A673 (cell line): ENCODE results near the gene MYT1. TPM values are rescaled to one million over a fixed set of nuclear protein-coding genes. Genes with fewer than 3 reads are reported as not detected.

ENCODE experiments used
- BruUV-seq: library from RNA; stranded (reverse); fragments of 400-500 nt; replicated peaks from 2 replicates; lab custom pipeline; 2021; lab: Mats Ljungman, UMichigan
- CTCF ChIA-PET: fragments of 300-600 bp; sonication (Branson Sonifier 250); formaldehyde crosslinking; loops from one replicate; lab custom pipeline; 2022; ENCODE audit warnings: antibody characterized with exemption; lab: Charles Lee
- POLR2A ChIA-PET: fragments of 300-600 bp; sonication (Branson Sonifier 250); formaldehyde crosslinking; loops from one replicate; lab custom pipeline; 2022; ENCODE audit warnings: antibody characterized with exemption; ENCODE audit not compliant: low non-redundant PET; lab: Charles Lee
- DNase-seq: peaks from one replicate; pipeline ENCODE4 v3.0.0-alpha.2; 2015; ENCODE audit warnings: low spot score
- H3K27ac ChIP-seq: fragments of 200-600 bp; sonication (generic); 2 replicates; pipeline ENCODE4 v1.5.1; 2016; ENCODE audit warnings: mixed run types, low read depth, mild to moderate bottlenecking, mixed read lengths, antibody characterized with exemption, low read length; ENCODE audit not compliant: poor library complexity, severe bottlenecking
- H3K27me3 ChIP-seq: fragments of 200-600 bp; sonication (generic); replicated peaks from 2 replicates; pipeline ENCODE4 v1.6.1; 2017; ENCODE audit warnings: mixed run types, low read depth, mild to moderate bottlenecking, mixed read lengths, antibody characterized with exemption, low read length; ENCODE audit not compliant: insufficient read depth, poor library complexity
- H3K36me3 ChIP-seq: fragments of 200-600 bp; sonication (generic); 2 replicates; pipeline ENCODE4 v1.6.1; 2016; ENCODE audit warnings: mixed run types, mild to moderate bottlenecking, mixed read lengths, antibody characterized with exemption, low read length; ENCODE audit not compliant: insufficient read depth, poor library complexity, severe bottlenecking
- H3K4me1 ChIP-seq: fragments of 200-600 bp; sonication (generic); 2 replicates; pipeline ENCODE4 v1.6.1; 2017; ENCODE audit warnings: mixed run types, mild to moderate bottlenecking, mixed read lengths, antibody characterized with exemption, low read length; ENCODE audit not compliant: insufficient read depth, poor library complexity, severe bottlenecking
- H3K4me3 ChIP-seq: fragments of 200-600 bp; sonication (generic); 2 replicates; pipeline ENCODE4 v1.5.1; 2016; ENCODE audit warnings: low read depth, mixed run types, mild to moderate bottlenecking, mixed read lengths, low read length; ENCODE audit not compliant: poor library complexity, severe bottlenecking
- H3K9me3 ChIP-seq: fragments of 200-600 bp; sonication (generic); 2 replicates; pipeline ENCODE4 v1.6.1; 2016; ENCODE audit warnings: mixed run types, low read depth, mild to moderate bottlenecking, mixed read lengths, antibody characterized with exemption, low read length; ENCODE audit not compliant: poor library complexity, severe bottlenecking
- CTCF ChIP-seq: fragments of 300-800, 200-600 bp; sonication (generic); conservative IDR thresholded peaks from 2 replicates; pipeline ENCODE4 v1.5.1; 2017; ENCODE audit warnings: low read depth, mild to moderate bottlenecking, antibody characterized with exemption, low read length, moderate library complexity, mixed read lengths
- EZH2 ChIP-seq: fragments of 200-600 bp; sonication (generic); IDR thresholded peaks from 2 replicates; pipeline ENCODE4 v1.6.1; 2017; ENCODE audit warnings: borderline replicate concordance, low read depth, mild to moderate bottlenecking, mixed read lengths, antibody characterized with exemption, low read length; ENCODE audit not compliant: poor library complexity, severe bottlenecking
- intact Hi-C: fragments of 100-400 bp; cut with micrococcal nuclease; formaldehyde crosslinking; loops from one replicate; pipeline ENCODE4 v1.10.0; 2022; ENCODE audit not compliant: unreplicated experiment
- total RNA-seq: library from RNA; stranded (reverse); gene quantifications from 2 replicates; pipeline ENCODE4 v1.2.3, GENCODE V29; 2021

Gene MYT1
- total RNA-seq, 1 experiment from 2014 or later, result not detected

- POLR2A ChIA-PET, result no interaction called here
- CTCF ChIA-PET, result no interaction called here
- BruUV-seq, result no TSS peak
- no peak overlapping the region for H3K27ac ChIP-seq
- no peak overlapping the region for H3K4me3 ChIP-seq
- no peaks in the 10 kb centered on the region for H3K4me1 ChIP-seq
- peaks cover 5% of the 10 kb centered on the region for H3K9me3 ChIP-seq
- peaks cover 4% of the 10 kb centered on the region for H3K27me3 ChIP-seq
- no peaks in the 10 kb centered on the region for H3K36me3 ChIP-seq
- intact Hi-C loops, result no loop called here
- TF ChIP-seq CTCF (no peak), EZH2 (no peak)
- no peak for DNase-seq
These were observed 15.7 kb upstream of the MYT1 start for GRCh38 chr20:64148581-64148980.

GRCh38 chr20:64149141-64149540 lies 15.1 kb upstream of the MYT1 start:
- Histone ChIP-seq H3K9me3 (peaks cover 5% of the 10 kb centered on the region), H3K27ac (no peak overlapping the region), H3K4me1 (no peaks in the 10 kb centered on the region), H3K36me3 (no peaks in the 10 kb centered on the region), H3K4me3 (no peak overlapping the region), H3K27me3 (peaks cover 4% of the 10 kb centered on the region)
- intact Hi-C loops, result no loop called here
- BruUV-seq, result no TSS peak
- ChIA-PET CTCF (no interaction called here), POLR2A (no interaction called here)
- DNase-seq, result no peak
- no peak for TF ChIP-seq CTCF
- TF ChIP-seq EZH2, result no peak

GRCh38 chr20:64149809-64150560 lies 14.3 kb upstream of the MYT1 start:
- DNase-seq, result no peak
- TF ChIP-seq EZH2, result no peak
- TF ChIP-seq CTCF, result no peak
- H3K9me3 ChIP-seq, result peaks cover 5% of the 10 kb centered on the region
- no TSS peak for BruUV-seq
- H3K27ac ChIP-seq, result no peak overlapping the region
- POLR2A ChIA-PET, result no interaction called here
- no peaks in the 10 kb centered on the region for H3K36me3 ChIP-seq
- CTCF ChIA-PET, result no interaction called here
- intact Hi-C loops, result no loop called here
- no peaks in the 10 kb centered on the region for H3K4me1 ChIP-seq
- H3K4me3 ChIP-seq, result no peak overlapping the region
- H3K27me3 ChIP-seq, result peaks cover 4% of the 10 kb centered on the region
